NCI-H345 treated with DMSO at 0.1 percent for 48 hours (cell line): ENCODE measurements around the gene NXPE1.

Experiments used
- DNase-seq: peaks from one replicate; lab custom pipeline; 2025; ENCODE audit not compliant: unreplicated experiment; lab: John Stamatoyannopoulos, UW

The NXPE1 gene

DNA sequence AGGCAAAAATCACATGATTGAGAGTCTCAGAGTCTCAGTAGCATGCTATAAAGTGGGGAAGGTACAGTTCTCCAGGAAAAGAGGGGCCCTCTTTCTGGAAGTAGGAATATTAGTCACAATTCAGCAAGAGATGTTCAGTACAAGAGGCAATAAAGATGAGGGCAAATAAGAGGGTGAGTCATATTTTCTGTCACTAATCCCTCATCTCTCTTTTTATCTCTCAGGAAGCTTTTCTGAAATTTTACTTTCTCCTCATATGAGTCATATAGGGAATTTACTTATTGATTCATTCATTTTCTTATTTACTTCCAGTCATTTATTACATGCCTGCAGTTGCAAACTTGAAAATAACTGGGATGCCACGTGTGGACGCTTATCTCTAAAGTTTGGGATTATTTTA is 3.4 kb upstream of the NXPE1 start:
- no peak for DNase-seq

GRCh38 chr11:114562166-114562916 is 2.7 kb upstream of the NXPE1 start:
- DNase-seq: no peak

GRCh38 chr11:114556135-114556534 is 3.5 kb downstream of the NXPE1 start:
- DNase-seq: no peak

GRCh38 chr11:114553642-114554041 is 6.0 kb downstream of the NXPE1 start:
- DNase-seq: no peak

DNA sequence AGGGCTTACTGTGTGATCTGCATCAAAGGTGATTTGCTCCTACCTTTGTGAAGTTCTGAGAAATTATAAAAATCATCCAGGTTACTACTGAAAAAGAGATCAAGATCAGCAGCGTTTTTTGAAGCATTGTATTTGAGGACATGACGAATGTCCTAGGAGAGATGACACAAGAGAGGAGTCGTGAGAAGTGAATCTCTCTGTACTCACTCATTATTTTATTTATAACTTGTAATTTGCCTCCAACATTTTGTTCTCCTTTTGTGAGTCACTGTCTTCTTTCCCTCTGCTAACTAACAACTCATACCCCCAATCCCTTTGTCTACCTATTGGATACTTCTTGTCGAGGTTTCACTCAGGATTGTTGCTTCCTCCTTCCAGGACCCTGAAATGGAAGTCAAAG is 8.6 kb downstream of the NXPE1 start:
- DNase-seq: no peak

GRCh38 chr11:114525682-114526081 is 34.0 kb downstream of the NXPE1 start:
- DNase-seq: no peak

- no peak for DNase-seq
Measured at GRCh38 chr11:114524122-114524521, 35.6 kb downstream of the NXPE1 start.

DNA sequence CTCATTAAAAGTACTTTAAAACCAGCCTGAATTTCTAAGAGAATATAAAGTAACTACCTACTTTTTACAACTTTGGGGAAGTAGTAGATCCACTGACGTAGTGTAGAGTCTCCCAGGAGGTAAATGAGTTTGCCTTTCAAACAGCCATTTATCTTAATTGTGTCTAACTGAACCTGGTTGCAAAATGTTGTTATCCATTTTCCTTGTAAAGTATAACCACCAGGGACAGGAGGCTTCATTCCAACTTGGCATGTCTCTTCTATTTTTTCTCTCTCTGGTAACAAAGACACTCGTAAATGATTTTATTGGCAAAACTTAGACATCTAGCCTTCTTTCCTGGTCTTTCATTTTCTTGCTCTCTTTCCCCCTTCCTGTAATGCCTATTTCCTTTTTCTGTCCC is 36.9 kb downstream of the NXPE1 start:
- no peak for DNase-seq

GRCh38 chr11:114511538-114511937 is 48.1 kb downstream of the NXPE1 start:
- no peak for DNase-seq

DNA sequence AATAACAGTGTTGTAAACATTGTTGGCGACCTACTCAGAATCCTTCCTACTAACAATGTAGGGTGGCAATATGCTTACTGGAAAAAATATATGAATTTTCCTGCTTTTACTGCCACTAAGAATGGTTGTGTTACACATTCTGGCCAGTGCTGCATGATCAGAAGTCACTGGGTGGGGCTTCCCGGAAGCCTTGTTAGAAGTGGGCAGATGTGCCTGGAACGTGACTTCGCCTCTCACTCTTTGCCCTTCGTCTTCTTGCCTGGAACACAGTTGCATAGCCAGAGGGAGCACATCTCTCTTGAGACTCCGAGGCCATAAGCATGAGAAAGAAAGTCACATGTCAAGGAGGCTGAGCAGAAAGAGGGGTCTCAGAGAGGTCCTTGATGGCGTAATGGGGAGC is 48.6 kb downstream of the NXPE1 start:
- DNase-seq: no peak

DNA sequence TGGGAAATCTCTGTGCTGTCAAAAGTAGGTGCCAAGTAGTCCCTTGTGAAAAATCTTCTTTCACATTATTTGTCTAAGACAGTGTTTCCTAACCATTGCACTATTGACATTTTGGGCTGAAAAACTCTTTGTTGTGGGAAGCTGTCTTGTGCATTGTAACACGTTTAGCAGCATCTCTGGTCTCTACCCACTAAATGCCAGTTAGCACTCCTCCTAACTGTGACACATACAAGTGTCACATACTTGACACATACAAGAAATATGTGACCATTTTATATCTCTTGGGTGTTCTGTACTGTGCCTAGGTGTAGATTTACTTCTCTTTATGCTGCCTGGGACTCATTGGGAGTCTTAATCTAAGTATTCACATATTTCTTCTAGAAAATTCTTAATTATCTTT is 57.8 kb downstream of the NXPE1 start:
- no peak for DNase-seq

- DNase-seq: no peak
Measured at GRCh38 chr11:114499756-114500155, 59.9 kb downstream of the NXPE1 start.

DNA sequence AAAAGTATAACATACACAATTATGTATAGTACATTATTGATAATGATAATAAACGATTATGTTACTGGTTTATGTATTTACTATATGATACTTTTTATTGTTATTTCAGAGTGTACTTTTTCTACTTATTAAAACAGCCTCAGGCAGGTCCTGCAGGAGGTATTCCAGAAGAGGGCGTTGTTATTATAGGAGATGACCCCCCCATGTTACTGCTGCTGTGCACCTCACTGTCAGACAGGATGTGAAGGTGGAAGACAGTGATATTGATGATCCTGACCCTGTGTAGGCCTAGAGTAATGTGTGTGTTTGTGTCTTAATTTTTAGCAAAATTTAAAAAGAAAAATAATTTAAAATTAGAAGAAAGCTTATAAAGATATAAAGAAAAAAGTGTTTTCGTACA is 62.8 kb downstream of the NXPE1 start:
- no peak for DNase-seq

DNA sequence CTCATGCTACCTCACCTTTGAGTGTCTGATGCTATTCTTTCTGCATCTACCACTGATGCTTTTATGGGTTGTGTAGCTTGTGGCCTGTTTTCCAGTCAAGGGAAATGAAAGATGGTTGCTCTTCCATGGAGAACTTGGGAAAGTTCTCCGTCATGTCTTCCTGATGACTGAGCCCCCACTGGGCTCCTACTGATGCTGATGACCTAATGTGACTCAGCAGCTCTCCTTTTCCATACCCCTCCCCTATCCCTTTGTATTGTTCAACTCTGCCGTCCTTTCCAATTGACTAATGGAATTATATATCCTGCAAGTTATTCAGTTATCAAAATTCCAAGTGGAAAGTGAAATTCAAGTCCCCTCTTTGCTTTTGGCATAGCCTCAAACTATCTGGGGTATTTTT is 75.8 kb downstream of the NXPE1 start:
- DNase-seq: no peak

GRCh38 chr11:114482114-114482513 is 77.6 kb downstream of the NXPE1 start:
- no peak for DNase-seq

DNA sequence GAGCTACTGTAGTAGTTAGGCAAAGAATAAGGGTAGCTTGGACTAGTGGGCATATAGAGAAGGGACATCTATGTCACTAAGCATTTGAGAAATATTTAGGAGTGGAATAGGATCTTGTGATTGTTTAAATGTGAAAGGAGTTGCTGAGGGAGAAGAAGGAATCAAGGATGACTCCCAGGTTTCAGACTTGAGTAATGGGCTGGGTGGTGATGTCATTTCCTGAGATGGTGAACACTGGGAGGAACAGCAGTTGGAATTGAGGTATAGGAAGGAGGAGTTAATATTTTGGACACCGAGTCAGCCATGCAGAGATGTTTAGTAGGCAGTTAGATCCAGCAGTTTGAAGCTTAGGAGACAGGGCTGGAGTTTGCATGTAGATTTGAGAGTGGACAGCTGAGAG is 80.3 kb downstream of the NXPE1 start:
- no peak for DNase-seq

DNA sequence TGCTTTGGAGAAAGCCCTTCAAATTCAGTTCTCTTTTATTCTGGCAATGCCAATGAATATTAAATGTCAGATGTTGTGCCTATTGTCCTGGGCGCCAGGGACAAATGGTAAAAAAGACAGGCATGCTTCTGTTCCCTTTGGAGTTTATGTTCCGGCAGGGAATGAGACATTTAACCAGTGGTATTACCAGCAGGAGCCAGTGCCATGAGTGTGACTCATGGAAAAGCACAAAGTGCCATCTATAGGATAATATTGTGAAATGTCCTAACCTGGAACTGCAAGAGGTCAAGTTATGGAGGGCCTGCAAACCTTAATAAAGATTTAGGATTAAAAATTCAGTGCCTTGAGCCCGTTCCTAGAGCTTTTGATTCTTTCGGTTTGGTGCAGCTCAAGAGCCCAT is 80.9 kb downstream of the NXPE1 start:
- no peak for DNase-seq

DNA sequence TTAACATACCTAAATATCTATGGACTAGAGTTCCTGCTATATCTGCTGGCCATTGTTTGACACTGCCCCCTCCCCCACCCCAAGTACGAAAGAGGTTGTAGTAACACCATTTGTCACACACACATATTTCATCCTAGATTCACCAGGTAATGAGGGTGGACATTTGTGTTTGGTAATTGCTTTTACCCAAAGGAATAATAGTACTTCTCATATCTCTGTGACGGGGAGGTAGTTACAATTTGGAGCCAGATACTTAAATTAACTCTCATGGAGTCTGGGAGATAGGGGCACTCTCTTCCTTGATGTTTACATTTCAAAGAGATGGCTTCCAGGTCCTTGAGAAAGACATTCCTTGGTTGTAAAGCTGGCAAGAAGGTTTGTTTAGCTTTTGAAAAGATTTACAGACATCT is 81.7 kb downstream of the NXPE1 start:
- no peak for DNase-seq

DNA sequence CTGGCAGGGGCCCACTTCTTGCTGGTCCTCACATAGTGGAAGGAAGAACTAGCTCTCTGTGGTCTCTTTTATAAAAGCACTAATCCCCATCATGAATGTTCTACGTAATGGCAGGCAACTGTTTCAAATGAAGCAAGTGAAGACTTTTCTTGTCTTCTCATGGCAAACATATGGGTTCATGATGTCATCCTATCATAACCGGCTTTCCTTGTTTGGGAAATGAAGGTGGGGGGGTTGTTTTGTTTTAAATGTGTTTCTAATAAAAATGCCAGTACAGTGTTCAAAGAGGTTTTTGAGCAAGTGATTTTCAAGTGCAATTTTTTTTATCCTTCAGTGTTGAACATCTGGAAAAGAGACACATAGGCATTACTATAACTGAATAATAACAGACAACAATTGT is 87.0 kb downstream of the NXPE1 start:
- no peak for DNase-seq
